DOHH2 (cell line): ENCODE results near the gene BMS1.

Source experiments
- H3F3A ChIP-seq: fragments of 200-600 bp; sonication (generic), shearing (Covaris generic); 2 replicates; pipeline ENCODE4 v1.6.0; 2016; ENCODE audit warnings: antibody characterized with exemption, mild to moderate bottlenecking; ENCODE audit not compliant: control insufficient read depth, insufficient read depth
- H3K27ac ChIP-seq: fragments of 200-600 bp; sonication (generic); 2 replicates; pipeline ENCODE4 v1.5.1; 2014; ENCODE audit warnings: low read depth, mild to moderate bottlenecking, low read length, moderate library complexity
- H3K27me3 ChIP-seq: fragments of 200-600 bp; sonication (generic); 2 replicates; pipeline ENCODE4 v1.6.1; 2014; ENCODE audit warnings: mild to moderate bottlenecking, low read length, mixed read lengths; ENCODE audit not compliant: control insufficient read depth
- H3K36me3 ChIP-seq: fragments of 200-600 bp; sonication (generic); 2 replicates; pipeline ENCODE4 v1.6.1; 2014; ENCODE audit warnings: mild to moderate bottlenecking, low read length, moderate library complexity, mixed read lengths; ENCODE audit not compliant: control insufficient read depth
- H3K4me1 ChIP-seq: fragments of 200-600 bp; sonication (generic); 2 replicates; pipeline ENCODE4 v1.6.1; 2014; ENCODE audit warnings: mild to moderate bottlenecking, low read length, mixed read lengths; ENCODE audit not compliant: control insufficient read depth
- H3K4me2 ChIP-seq: fragments of 200-600 bp; sonication (generic); 2 replicates; pipeline ENCODE4 v1.6.0; 2014; ENCODE audit warnings: mild to moderate bottlenecking, low read length, moderate library complexity
- H3K4me3 ChIP-seq: fragments of 200-600 bp; sonication (generic); 2 replicates; pipeline ENCODE4 v1.5.1; 2014; ENCODE audit warnings: mild to moderate bottlenecking, low read length, mixed read lengths
- H3K79me2 ChIP-seq: fragments of 200-600 bp; sonication (generic); 2 replicates; pipeline ENCODE4 v1.6.1; 2014; ENCODE audit warnings: mild to moderate bottlenecking, low read length, mixed read lengths; ENCODE audit not compliant: control insufficient read depth
- H3K9me2 ChIP-seq: fragments of 200-600 bp; sonication (generic); replicated peaks from 2 replicates; pipeline ENCODE4 v1.6.1; 2014; ENCODE audit warnings: mild to moderate bottlenecking, low read length, mixed read lengths; ENCODE audit not compliant: control insufficient read depth
- H3K9me3 ChIP-seq: fragments of 200-600 bp; sonication (generic); 2 replicates; pipeline ENCODE4 v1.6.1; 2014; ENCODE audit warnings: antibody characterized with exemption, low read length, mixed read lengths; ENCODE audit not compliant: control insufficient read depth, insufficient read depth
- H4K20me1 ChIP-seq: fragments of 200-600 bp; sonication (generic); 2 replicates; pipeline ENCODE4 v1.6.0; 2014; ENCODE audit warnings: low read depth, mild to moderate bottlenecking, antibody characterized with exemption, low read length, moderate library complexity; ENCODE audit not compliant: control insufficient read depth, insufficient read depth
- EZH2phosphoT487 ChIP-seq: fragments of 200-600 bp; sonication (generic); IDR thresholded peaks from 2 replicates; pipeline ENCODE4 v1.6.1; 2017; ENCODE audit warnings: borderline replicate concordance, mild to moderate bottlenecking, antibody characterized with exemption, low read length, moderate library complexity, mixed read lengths
- TF ChIP-seq, protein P1 (sequence below): fragments of 200-600 bp; sonication (generic); IDR thresholded peaks from one replicate; pipeline ENCODE4 v1.5.1; 2014; ENCODE audit warnings: antibody characterized with exemption, mild to moderate bottlenecking, low read depth, low read length; ENCODE audit not compliant: poor library complexity, severe bottlenecking

BMS1 gene

GRCh38 chr10:42781893-42782445 is 626 bp upstream of the BMS1 start:
- H3K9me3 ChIP-seq = no peaks in the 10 kb centered on the region
- H3K4me1 ChIP-seq = peaks cover 16% of the 10 kb centered on the region
- no peaks in the 10 kb centered on the region for H3F3A ChIP-seq
- H3K27ac ChIP-seq = peak overlapping the region; percentile 26
- H3K27me3 ChIP-seq = no peaks in the 10 kb centered on the region; the same call in 1 of the 2 replicates
- H3K4me2 ChIP-seq = peak overlapping the region; percentile 61
- TF ChIP-seq EZH2phosphoT487 = no peak
- TF ChIP-seq, protein P1, sequence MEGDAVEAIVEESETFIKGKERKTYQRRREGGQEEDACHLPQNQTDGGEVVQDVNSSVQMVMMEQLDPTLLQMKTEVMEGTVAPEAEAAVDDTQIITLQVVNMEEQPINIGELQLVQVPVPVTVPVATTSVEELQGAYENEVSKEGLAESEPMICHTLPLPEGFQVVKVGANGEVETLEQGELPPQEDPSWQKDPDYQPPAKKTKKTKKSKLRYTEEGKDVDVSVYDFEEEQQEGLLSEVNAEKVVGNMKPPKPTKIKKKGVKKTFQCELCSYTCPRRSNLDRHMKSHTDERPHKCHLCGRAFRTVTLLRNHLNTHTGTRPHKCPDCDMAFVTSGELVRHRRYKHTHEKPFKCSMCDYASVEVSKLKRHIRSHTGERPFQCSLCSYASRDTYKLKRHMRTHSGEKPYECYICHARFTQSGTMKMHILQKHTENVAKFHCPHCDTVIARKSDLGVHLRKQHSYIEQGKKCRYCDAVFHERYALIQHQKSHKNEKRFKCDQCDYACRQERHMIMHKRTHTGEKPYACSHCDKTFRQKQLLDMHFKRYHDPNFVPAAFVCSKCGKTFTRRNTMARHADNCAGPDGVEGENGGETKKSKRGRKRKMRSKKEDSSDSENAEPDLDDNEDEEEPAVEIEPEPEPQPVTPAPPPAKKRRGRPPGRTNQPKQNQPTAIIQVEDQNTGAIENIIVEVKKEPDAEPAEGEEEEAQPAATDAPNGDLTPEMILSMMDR = no peak
- no peaks in the 10 kb centered on the region; the same call in 1 of the 2 replicates for H4K20me1 ChIP-seq
- peaks cover 38% of the 10 kb centered on the region for H3K79me2 ChIP-seq
- no peaks in the 10 kb centered on the region for H3K9me2 ChIP-seq
- peaks cover 29% of the 10 kb centered on the region for H3K36me3 ChIP-seq
- H3K4me3 ChIP-seq = peak overlapping the region; percentile 89

- Histone ChIP-seq H3F3A (no peaks in the 10 kb centered on the region), H4K20me1 (no peaks in the 10 kb centered on the region; the same call in 1 of the 2 replicates), H3K9me3 (no peaks in the 10 kb centered on the region), H3K36me3 (peaks cover 38% of the 10 kb centered on the region), H3K79me2 (peaks cover 38% of the 10 kb centered on the region), H3K4me3 (peak overlapping the region; percentile 89), H3K4me1 (peaks cover 16% of the 10 kb centered on the region), H3K27me3 (no peaks in the 10 kb centered on the region), H3K9me2 (no peaks in the 10 kb centered on the region), H3K4me2 (peak overlapping the region; percentile 61), H3K27ac (no peak overlapping the region)
- TF ChIP-seq, protein P1 = no peak
- no peak for TF ChIP-seq EZH2phosphoT487
Measured at GRCh38 chr10:42783181-42783549, 570 bp downstream of the BMS1 start.

- no peak overlapping the region for H3K4me2 ChIP-seq
- no peaks in the 10 kb centered on the region; the same call in 1 of the 2 replicates for H4K20me1 ChIP-seq
- no peaks in the 10 kb centered on the region for H3K9me3 ChIP-seq
- H3K4me3 ChIP-seq = no peak overlapping the region
- peaks cover 38% of the 10 kb centered on the region for H3K79me2 ChIP-seq
- TF ChIP-seq, protein P1 = no peak
- TF ChIP-seq EZH2phosphoT487 = no peak
- peaks cover 61% of the 10 kb centered on the region for H3K36me3 ChIP-seq
- no peaks in the 10 kb centered on the region for H3F3A ChIP-seq
- H3K4me1 ChIP-seq = peaks cover 16% of the 10 kb centered on the region
- no peaks in the 10 kb centered on the region for H3K27me3 ChIP-seq
- H3K9me2 ChIP-seq = no peaks in the 10 kb centered on the region
- no peak overlapping the region for H3K27ac ChIP-seq
Measured at GRCh38 chr10:42785759-42786158, 3.2 kb downstream of the BMS1 start.
